ENCODE measurements around the gene ARL8A.
"Not testable (repeated sequence)": the region's sequence is repeated elsewhere in the genome, so short reads cannot be mapped to it uniquely, and the experiment has no call there.

Gene ARL8A

GRCh38 chr1:202173993-202174392, 29.5 kb upstream of the ARL8A start:
- DNase-seq (ENCODE audit: low spot score) = no peak

DNA sequence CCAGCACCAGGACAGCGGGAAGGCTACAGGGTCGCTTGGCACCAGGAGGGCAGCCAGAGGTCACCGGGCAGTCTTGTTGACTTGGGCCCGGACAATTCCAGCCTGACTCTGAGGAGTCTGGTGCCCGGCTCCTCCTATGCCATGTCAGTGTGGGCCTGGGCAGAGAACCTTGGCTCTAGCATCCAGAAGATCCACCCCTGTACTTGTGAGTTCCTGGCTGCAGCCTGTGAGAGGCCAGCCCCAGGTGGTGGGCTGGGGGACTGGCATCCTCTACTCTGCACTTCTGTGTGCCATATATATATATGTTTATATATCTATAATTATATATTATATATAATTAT, 27.4 kb upstream of the ARL8A start:
- no peak for DNase-seq (ENCODE audit: low spot score)

GRCh38 chr1:202171292-202172014, 26.9 kb upstream of the ARL8A start:
- DNase-seq (ENCODE audit: low spot score) = no peak

DNA sequence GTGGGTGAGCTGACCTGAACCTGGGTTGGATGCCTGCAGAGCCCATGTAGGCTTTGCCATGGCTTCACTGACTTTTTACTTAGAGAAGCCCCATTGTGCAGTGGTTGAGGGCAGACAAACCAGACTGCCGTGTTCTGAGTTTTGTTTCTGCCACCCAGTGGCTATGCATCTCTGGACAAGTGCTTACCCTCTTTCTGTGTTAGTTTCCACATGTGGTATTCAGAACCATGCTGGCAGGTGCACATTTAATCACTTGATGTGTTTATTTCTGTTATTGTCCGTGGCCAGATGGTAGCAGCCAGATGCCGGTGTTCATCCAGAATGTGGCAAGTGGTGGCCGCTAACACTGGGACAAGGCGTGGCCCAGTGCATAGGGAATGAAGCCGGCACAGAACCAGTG, 26.2 kb upstream of the ARL8A start:
- DNase-seq (ENCODE audit: low spot score) = no peak

GRCh38 chr1:202168861-202169260, 24.3 kb upstream of the ARL8A start:
- no peak for DNase-seq (ENCODE audit: low spot score)

GRCh38 chr1:202167708-202168415, 23.3 kb upstream of the ARL8A start:
- no peak for DNase-seq (ENCODE audit: low spot score)

DNA sequence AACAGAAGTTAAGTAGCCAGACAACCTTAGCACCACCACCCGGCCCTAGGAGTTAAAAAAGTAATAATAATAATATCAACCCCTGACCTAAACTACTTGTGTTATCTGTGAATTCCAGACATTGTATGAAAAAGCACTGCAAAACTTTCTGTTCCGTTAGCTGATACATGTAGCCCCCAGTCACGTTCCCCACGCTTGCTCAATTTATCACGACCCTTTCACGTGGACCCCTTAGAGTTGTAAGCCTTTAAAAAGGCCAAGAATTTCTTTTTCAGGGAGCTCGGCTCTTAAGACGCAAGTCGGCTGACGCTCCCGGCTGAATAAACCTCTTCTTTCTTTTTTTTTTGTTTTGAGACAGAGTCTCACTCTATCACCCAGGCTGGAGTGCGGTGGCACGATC, 22.5 kb upstream of the ARL8A start:
- DNase-seq (ENCODE audit: low spot score) = not testable (repeated sequence)

GRCh38 chr1:202165942-202166843, 21.7 kb upstream of the ARL8A start:
- no peak for DNase-seq (ENCODE audit: low spot score)

GRCh38 chr1:202165267-202165941, 20.9 kb upstream of the ARL8A start:
- DNase-seq (ENCODE audit: low spot score) = no peak

- peak; percentile 81 for DNase-seq (ENCODE audit: low spot score)
Observed at GRCh38 chr1:202164271-202165037, 19.9 kb upstream of the ARL8A start.

GRCh38 chr1:202163281-202164270, 19.0 kb upstream of the ARL8A start:
- DNase-seq (ENCODE audit: low spot score) = no peak

- DNase-seq (ENCODE audit: low spot score) = peak; percentile 32
Observed at GRCh38 chr1:202162418-202163280, 18.1 kb upstream of the ARL8A start.

DNA sequence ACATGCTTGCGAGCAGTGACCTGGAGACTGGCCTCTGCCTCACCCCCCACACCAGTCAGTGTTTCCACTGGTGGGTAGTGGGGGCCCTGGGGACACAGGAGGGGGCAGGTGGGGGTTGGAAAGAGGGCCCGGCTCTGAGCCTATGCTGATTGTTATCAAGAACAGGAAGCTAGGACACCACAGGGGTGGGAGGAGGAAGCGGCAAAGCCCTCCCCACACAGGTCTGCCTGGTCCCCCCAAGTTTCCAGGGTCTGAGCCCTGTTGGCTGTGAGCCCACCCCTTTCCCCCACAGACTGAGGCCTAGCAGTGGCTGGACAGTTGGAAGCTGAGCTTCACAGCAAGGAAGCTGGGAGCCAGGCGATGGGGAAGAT, 17.5 kb upstream of the ARL8A start:
- DNase-seq (ENCODE audit: low spot score) = no peak

GRCh38 chr1:202161151-202162046, 16.9 kb upstream of the ARL8A start:
- DNase-seq (ENCODE audit: low spot score) = no peak

- DNase-seq (ENCODE audit: low spot score) = peak; percentile 85
Observed at GRCh38 chr1:202160377-202160940, 15.9 kb upstream of the ARL8A start, which contains the start of gene PTPN7. TSS of gene PTPN7 (minus strand) at chr1:202160602. CDS start at chr1:202159402, 1,200 bp downstream.

DNA sequence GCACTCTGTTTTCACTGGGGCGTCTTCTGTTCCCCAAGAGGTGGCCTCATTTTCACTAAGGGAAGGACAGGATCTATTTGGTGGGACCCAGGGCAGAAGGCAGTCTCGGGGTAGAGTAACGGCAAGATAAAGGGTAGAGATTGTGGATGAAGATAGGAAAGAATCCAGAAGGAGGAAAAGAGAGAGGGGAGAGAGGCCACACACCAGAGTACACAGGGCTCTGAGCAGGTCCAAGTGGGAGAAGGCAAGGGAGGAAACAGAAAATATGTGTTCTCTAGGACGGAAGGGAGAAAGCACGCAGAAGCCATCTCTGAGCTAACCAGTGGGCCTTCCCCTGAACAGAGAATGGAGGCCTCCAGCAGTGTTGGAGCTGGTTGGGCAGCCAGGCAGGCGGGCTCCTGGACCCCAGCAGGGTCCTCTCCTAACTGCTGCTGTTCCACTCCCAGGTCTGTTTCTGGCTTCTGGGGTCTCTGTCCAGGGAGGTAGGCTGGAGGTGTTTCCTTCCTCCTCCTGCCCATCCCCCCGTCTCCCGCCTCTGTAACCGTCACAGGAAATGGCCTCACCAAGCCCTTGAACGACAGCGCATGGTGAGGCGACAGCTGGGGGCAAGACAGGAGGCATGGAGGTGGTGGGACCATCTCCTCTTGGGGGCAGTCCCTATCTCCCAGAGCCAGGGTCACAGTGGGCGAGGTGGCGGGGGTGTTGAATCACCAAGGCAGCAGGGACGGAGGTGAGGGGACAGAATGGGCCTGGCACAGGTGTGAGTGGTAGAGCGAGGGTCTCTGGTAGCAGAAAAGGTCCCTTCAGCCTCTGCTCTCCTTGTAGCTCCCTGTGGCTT, 15.2 kb upstream of the ARL8A start:
- peak; percentile 52 for DNase-seq (ENCODE audit: low spot score)

Data from CD4-positive, alpha-beta T cell treated with Interleukin-6 at 100 ng/mL for 8 hours (primary cell).